Measurements from ENCODE around the gene USP2. TPM values are rescaled to one million over a fixed set of nuclear protein-coding genes. Genes with fewer than 3 reads are reported as not detected.
A peak's percentile ranks its signal among the peaks of the same experiment; 100 is the strongest.

USP2 gene
- under 1 TPM; 0.61 to 0.96 TPM for total RNA-seq

- Mint-ChIP-seq H3K9me3 (no peaks in the 10 kb centered on the region), H3K4me3 (no peak within 1 kb of the TSS), H3K4me1 (ENCODE audit: low read depth) (peaks cover 7% of the 10 kb centered on the region), H3K27ac (no peak within 1 kb of the TSS), H3K27me3 (no peaks in the 10 kb centered on the region), H3K36me3 (ENCODE audit: low read depth) (no peaks in the 10 kb centered on the region)
- ATAC-seq (peak; percentile 99), DNase-seq (peak; percentile 97)
- intact Hi-C loops (cut with micrococcal nuclease) = no loop called here
- ChIA-PET CTCF (interaction anchor here (0.8 to 15.0 kb wide), 23 partner anchors 9 to 270 kb away, joined by 3 to 241 read pairs (median 4); partner anchors contain the start of gene C1QTNF5), POLR2A (interaction anchor here (0.6 to 1.8 kb wide), 6 partner anchors 9 to 215 kb away, joined by 3 to 4 read pairs (median 3); no protein-coding TSS in a partner anchor)
- TF ChIP-seq CTCF (IDR thresholded peaks at IDR 0.05) = peak; percentile 88
Measured at GRCh38 chr11:119381181-119381988, at the start of gene USP2. TSS of gene USP2 (minus strand) at chr11:119381690. CDS start at chr11:119373480, 8,210 bp downstream.

- Mint-ChIP-seq H3K27ac (no peak overlapping the region), H3K36me3 (ENCODE audit: low read depth) (no peaks in the 10 kb centered on the region), H3K9me3 (no peaks in the 10 kb centered on the region), H3K4me1 (ENCODE audit: low read depth) (peaks cover 10% of the 10 kb centered on the region), H3K27me3 (peaks cover 34% of the 10 kb centered on the region), H3K4me3 (no peak overlapping the region)
- POLR2A ChIA-PET = interaction anchor here (1.0 kb wide), 1 partner anchor 46 kb away, joined by 3 read pairs; no protein-coding TSS in a partner anchor
- intact Hi-C loops (cut with micrococcal nuclease) = no loop called here
- DNase-seq (no peak), ATAC-seq (no peak)
- TF ChIP-seq CTCF (IDR thresholded peaks at IDR 0.05) = no peak
- CTCF ChIA-PET = interaction anchor here (1.3 kb wide), 2 partner anchors 46 to 71 kb away, joined by 3 read pairs; partner anchors contain the start of gene USP2
Measured at GRCh38 chr11:119427279-119427678, 45.8 kb upstream of the USP2 start.

- Mint-ChIP-seq H3K36me3 (ENCODE audit: low read depth) (no peaks in the 10 kb centered on the region), H3K27ac (no peak overlapping the region), H3K4me1 (ENCODE audit: low read depth) (peaks cover 14% of the 10 kb centered on the region), H3K4me3 (no peak overlapping the region), H3K9me3 (no peaks in the 10 kb centered on the region), H3K27me3 (peaks cover 37% of the 10 kb centered on the region)
- intact Hi-C loops (cut with micrococcal nuclease) = no loop called here
- POLR2A ChIA-PET = interaction anchor here (1.0 kb wide), 1 partner anchor 45 kb away, joined by 3 read pairs; no protein-coding TSS in a partner anchor
- CTCF ChIA-PET = interaction anchor here (1.6 kb wide), 1 partner anchor 48 kb away, joined by 9 read pairs; no protein-coding TSS in a partner anchor
- no peak for TF ChIP-seq CTCF (IDR thresholded peaks at IDR 0.05)
- ATAC-seq (peak; percentile 18), DNase-seq (no peak)
Measured at GRCh38 chr11:119426142-119426541, 44.7 kb upstream of the USP2 start.

GRCh38 chr11:119424775-119425174, 43.3 kb upstream of the USP2 start:
- Mint-ChIP-seq H3K27ac (no peak overlapping the region), H3K27me3 (peaks cover 43% of the 10 kb centered on the region), H3K4me3 (no peak overlapping the region), H3K4me1 (ENCODE audit: low read depth) (peaks cover 14% of the 10 kb centered on the region), H3K9me3 (no peaks in the 10 kb centered on the region), H3K36me3 (ENCODE audit: low read depth) (no peaks in the 10 kb centered on the region)
- ChIA-PET CTCF (no interaction called here), POLR2A (interaction anchor here (1.1 kb wide), 1 partner anchor 671 kb away, joined by 3 read pairs; no protein-coding TSS in a partner anchor)
- ATAC-seq (no peak), DNase-seq (no peak)
- intact Hi-C loops (cut with micrococcal nuclease) = no loop called here
- no peak for TF ChIP-seq CTCF (IDR thresholded peaks at IDR 0.05)

GRCh38 chr11:119424276-119424675, 42.8 kb upstream of the USP2 start:
- POLR2A ChIA-PET = interaction anchor here (0.6 to 1.1 kb wide), 3 partner anchors 8 to 671 kb away, joined by 3 read pairs; no protein-coding TSS in a partner anchor
- H3K27ac Mint-ChIP-seq = no peak overlapping the region
- no peak overlapping the region for H3K4me3 Mint-ChIP-seq
- DNase-seq (no peak), ATAC-seq (no peak)
- no peak for TF ChIP-seq CTCF (IDR thresholded peaks at IDR 0.05)
- H3K27me3 Mint-ChIP-seq = peaks cover 46% of the 10 kb centered on the region
- H3K9me3 Mint-ChIP-seq = no peaks in the 10 kb centered on the region
- CTCF ChIA-PET = no interaction called here
- H3K4me1 Mint-ChIP-seq (ENCODE audit: low read depth) = peaks cover 14% of the 10 kb centered on the region
- H3K36me3 Mint-ChIP-seq (ENCODE audit: low read depth) = no peaks in the 10 kb centered on the region
- intact Hi-C loops (cut with micrococcal nuclease) = no loop called here
